Measurements from ENCODE around the gene CTNNA2.

DNA sequence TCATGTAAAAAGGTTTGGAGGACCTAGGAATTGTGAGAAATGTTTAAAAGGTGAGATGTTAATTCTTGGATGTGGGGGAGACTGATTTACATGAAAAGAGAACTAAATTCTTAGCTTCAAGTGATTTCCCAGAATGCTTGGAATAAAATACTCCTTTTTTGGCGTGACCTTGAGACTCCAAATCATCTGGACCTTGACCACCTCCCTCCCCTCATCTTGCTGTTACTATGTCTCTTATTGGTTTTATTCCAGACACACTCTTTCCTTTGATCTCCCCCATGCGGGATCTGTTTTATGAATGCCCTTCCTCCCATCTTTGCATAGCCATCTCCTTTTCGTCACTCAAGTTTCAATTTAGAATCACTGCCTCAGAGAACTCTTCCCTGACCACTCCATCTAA, 811.7 kb downstream of the CTNNA2 start:
- TF ChIP-seq SP2 (IDR thresholded peaks at IDR 0.05; ENCODE audit: low read length) (no peak), TBP (IDR thresholded peaks at IDR 0.05; ENCODE audit: low read depth, low read length) (no peak)

All from H1 (cell line).